Activated naive CD4-positive, alpha-beta T cell (primary cell): ENCODE measurements around the gene C1S.
A peak's percentile ranks its signal among the peaks of the same experiment; 100 is the strongest.
"Not testable (repeated sequence)": the region's sequence is repeated elsewhere in the genome, so short reads cannot be mapped to it uniquely, and the experiment has no call there.

Experiments
- DNase-seq, 4 experiments: peaks; one replicate each; lab custom pipeline; 2025; lab: John Stamatoyannopoulos, UW

Gene C1S

DNA sequence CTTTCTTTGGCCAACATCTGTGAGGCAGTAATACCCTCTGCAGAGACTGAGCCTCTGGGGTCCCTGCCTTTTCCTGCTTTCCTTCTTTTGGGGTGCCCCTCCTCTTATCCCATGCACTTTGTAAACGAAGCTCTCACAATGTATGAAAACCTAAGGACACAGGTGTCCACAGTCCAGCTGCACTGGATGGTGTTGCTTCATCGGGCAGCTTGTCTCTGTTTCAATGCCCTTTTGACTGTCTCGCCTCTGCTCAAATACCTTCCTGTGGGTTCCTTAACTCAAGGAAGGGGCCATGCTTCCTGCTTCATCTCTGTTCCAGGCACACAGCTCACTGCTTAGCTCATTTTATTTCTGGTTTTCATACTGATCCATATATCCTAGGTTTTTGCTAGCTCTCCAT, 42.1 kb downstream of the C1S start:
- no peak for DNase-seq

DNA sequence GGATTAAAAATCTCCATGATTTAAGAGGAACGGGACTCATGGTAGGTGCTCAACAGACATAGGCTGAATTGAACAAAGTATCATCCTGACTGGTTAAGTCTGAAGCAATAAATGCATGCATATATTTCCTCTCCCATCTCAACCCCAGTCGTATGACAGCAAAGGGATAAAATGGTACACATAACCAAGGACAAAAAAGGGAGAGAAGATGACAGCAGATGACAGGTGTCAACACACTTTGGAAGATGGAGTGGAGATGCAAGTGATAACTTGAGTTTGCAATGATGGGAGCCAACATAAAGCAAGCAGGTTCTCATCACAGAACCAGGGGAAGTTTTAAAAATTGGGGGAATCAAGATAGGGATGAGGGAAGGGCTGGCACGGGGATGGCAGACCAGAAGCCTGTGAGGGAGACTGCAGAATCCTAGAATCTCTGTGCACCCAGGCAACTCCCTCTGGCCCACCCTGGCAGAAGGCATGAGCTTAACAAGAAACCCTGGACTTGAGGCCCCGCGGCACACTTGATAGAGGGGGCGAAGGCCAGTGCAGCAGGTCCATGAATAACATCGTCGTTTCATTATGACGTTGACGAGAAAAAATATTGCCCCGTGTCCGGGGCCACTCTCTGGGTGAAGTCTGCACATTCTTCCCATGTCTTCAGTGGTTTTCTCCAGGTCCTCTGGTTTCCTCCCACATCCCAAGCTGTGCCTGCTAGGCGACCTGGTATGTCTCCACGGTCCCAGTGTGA, 43.5 kb downstream of the C1S start:
- no peak for DNase-seq

DNA sequence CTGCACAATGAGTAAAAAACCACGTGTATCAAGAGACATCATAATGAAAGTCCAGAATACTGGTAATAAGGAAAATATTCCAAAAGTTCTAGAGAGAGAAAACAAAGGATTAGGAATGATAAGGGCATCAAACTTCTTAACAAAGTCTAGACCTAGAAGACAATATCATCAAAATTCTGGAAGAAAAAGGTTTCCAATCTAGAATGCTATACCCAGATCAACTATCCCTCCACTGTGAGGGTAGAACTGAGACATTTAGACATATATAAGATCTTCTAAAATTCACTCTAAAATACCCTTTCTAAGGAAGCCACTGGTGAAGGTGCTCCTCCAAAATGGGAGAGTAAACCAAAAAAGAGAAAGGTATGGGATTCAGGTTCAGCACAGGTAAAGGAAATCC, 45.6 kb downstream of the C1S start:
- DNase-seq = no peak

DNA sequence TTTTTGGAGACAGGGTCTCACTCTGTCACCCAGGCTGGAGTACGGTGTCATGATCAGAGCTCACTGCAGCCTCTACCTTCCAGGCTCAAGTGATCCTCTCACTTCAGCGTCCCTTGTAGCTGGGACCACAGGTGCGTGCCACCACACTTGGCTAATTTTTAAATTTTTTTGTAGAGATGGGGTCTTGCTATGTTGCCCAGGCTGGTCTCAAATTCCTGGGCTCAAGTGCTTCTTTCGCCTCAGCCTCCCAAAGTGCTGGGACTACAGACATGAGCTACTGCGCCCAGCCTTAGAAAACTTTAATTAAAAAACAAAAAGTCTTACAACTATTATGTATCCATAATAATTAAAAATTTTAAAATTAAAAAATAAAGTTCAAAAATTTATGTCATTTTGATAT, 46.7 kb downstream of the C1S start:
- DNase-seq = not testable (repeated sequence)

DNA sequence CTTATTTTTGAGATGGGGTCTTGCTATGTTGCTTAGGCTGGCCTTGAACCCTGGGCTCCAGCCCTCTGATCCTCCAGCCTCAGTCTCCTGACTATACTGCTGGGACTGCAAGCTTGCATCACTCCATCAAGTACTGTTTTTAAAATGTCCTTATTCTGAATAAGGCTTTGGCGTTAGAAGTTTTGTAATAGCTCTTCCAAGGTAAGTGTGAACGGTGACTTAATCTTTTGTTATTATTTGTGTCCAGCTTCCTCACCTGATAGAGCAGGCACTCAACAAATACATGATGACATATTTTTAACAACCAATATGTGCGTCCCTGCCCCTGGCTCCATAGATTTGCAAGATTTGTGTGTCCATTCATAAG, 47.1 kb downstream of the C1S start:
- DNase-seq = no peak

DNA sequence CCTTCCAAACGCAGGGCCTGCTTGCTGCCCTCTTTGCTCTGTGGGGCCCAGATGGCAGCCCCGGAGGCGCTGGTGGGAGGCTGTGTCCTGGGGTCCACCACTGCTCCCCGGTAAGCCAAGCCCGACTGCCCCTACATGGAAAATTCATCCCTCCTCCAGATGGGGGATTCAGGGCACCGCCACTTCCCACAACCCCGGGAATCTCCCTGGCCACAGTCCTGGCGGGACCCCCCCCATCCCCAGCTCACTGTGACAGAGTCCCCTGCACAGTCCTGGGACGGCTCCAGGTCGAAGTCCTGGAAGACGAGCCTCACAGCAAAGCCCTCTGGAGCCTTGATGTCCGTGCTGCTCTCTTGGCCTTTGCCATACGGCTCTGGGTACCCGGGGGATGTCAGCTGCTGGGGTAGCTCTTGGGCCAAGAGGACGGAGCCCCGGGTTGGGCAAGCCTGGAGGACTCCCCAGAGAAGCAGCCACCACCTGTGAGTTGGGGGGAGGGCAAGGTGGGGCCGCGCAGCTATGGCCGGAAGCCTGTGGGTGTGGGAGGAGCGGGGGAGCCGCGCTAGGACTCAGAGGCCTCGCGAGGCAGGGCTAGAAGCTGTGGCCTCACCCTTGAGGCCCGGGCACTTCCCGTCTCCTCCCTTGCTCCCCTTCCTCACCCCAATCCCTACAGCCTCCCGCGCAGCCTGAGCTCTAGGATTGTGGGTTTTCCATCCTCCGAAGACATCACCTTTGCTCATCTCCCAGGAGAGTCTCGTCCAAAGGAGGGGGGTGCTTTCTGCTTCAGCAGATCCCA, 47.7 kb downstream of the C1S start:
- DNase-seq = peak in 2 of 4 experiments; percentile 54 to 63

DNA sequence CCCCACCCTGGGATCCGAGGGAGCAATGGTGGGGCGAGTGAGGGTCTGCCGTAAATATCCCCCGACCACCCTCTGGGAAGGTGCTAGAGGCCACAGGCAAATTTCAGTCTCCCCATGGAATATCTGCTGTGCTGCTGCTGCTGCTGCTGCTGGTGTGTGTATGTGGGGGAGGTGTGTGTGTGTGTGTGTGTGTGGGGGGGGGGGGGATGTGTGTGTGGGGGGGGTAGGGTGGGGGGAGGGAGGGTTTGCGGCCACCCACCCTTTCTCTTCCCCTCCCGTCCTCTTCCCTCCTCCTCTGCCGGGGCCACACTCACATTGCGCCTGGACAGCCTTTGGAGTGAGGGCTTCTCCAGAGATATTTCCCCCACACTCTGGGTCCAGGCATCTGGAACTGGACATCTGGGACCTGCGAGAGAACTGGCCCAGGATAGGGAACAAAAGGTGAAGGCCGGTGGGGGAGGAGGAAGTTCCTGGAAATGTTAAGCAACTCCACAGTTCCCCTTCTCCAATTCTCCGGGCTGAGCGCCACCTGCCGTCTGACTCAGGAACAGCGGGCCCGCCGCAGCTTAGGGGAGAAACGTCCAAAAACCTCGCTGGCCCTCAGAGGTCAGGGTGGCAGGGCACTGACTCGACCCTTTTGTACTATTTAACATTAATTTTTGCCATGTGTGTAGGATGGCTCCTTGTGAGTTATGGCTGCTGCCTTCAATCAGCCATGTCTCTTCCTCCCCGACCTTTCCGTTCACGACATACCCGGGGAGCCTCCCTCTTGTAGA, 48.5 kb downstream of the C1S start, which contains the start of gene C1RL:
Gene C1RL (minus strand): TSS at position 419 of the 776 bp plus-strand sequence. CDS start 34 bp downstream, at position 385.
- DNase-seq = peak; percentile 58 to 76 (median 68)

DNA sequence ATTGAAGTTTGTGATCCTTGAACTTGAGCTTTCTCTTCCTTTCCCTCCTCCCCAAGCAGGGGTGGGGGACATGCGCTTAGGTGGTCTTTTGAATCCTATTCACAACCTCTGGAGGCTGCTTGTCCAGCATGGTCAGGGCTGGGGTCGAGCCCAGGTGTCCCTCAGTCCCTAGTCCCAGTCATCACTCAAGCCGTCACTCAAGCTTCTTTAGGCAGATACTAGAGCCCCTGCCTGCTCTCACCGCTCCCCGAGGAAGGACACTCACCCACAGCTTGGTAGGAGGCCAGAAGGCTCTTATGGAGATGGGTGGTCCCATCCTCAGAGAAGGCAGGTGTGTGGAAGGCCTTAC, 49.0 kb downstream of the C1S start:
- DNase-seq = no peak

DNA sequence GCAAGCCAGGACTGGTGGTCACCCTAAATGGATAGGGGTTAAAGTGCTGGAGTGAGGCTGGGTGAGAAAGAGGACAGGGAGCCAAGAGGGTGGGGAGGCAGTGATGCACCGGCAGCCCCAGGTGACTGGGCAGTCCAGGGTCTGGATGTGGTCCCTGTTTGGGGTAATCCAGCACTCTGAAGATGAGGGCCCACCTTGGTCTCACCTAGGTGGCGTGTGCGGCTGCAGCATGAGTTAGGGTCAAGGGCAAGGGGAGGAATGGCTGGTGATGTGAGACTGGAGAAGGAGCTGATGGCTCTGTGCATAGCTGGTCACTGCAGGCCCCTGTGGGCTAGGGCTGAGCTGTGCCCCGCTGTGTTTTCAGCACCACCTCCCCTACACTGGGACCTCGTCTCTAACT, 50.1 kb downstream of the C1S start:
- no peak for DNase-seq

DNA sequence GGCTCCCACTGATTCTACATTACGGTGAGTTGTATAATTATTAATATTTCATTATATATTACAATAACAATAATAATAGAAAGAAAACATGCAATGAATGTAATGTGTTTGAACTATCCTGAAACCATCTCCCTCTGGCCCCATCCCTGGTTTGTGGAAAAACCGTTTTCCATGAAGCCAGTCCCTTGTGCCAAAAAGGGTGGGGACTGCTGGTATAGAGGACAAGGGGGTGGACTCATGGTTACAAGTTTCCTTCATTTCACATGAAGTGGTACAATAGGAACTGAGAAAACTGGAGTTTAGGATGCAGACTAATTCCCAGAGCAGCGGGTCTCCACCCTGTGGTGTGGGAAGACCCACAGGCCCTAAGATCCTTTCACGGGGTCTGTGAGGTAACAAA, 51.5 kb downstream of the C1S start:
- DNase-seq = no peak

DNA sequence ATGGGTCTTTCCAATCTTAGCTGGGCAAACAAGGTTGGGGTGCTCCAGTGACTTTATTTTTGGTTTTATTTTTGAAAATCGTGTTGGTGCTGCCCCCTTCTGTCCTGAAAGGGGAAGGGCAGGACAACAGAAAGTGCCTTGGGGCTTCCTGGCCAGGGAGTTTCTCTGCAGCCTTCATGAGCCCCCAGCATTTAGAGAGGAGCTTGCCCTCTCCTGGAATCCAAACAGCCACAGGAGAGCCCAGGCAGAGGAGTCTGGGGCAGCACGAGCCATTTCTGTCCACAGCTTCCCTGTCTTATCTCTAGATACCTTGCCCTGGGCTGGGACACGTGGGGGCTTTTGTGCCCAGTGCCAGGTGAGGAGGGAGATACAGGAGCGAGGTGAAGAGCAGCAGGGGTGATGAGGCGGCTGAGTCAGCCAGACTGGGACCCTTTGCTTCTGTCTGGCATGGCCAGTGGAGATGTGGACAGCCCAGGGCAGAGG, 52.9 kb downstream of the C1S start:
- peak in 1 of 4 experiments; percentile 15 for DNase-seq

DNA sequence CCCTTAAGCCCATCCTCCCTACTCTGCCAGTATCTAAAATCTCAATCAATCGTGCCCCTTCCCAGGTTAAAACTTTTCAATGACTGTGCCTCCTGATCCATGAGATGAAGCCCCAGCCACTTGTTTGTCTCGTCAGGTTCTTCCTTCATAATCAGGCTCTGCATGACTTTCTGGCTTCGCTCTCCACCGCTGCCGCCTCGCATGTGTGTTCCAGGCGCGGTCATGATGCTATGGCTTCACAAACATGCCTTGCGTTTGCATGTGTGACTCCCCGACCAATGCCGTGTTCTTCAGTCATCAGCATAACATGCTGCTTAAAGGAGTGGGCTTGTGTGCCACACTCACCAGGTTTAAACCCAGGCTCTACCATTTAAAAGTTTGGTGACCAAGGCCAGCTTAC, 53.5 kb downstream of the C1S start:
- DNase-seq = no peak

DNA sequence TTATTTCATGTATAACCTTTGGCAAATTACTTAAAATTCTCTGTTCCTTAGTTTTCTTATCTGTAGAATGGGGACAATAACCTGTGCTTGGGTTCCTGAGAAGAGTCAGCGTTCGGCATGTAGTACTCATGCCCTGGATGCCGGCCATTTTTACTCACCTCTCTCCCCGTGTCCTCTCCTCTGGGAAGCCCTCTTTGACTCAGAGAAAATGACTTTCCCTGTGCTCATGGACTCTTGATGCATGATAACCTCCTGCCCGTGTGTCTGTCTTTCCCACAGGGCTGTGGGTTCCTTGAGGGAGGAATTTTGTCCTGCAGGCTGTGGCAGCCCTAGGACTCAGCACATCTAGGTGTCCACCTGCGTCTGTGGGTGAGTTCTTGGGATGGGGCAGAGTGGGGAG, 54.3 kb downstream of the C1S start:
- no peak for DNase-seq

DNA sequence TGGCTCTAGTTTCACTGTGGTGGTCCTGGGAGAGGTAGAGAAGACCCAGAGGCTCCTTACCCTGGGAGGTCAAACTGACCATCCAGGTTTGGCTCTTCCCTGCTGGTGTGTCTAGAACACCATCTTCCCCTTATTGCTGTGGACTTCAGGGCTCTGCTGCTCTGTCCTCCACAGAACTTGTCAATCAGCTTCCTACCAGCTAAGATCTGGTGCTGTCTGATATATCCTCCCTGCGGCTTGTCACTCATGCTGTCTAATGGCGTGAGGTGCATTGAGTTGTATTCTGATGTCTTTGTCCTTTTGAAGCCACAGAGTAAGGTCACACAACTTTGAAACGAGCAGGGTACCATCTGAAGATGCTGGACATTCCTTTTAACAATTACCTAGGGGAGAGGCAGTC, 55.7 kb downstream of the C1S start:
- DNase-seq = no peak

DNA sequence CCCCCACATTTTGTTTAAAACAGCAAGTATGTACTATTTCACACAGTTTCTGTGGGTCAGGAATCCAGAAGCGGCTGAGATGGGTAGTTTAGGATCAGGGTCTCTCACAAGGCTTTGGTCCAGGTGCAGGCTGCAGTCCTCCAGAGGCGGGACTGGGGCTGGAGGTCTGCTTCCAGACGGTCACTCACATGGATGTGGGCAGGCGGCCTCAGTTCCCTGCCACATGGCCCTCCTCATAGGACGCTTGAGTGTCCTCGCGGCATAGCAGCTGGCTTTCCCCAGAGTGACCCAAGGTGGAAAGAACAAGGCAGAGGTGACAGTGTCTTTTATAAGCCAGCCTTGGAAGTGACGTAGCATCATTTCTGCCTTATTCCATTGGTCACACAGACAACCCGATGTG, 56.4 kb downstream of the C1S start:
- no peak for DNase-seq

DNA sequence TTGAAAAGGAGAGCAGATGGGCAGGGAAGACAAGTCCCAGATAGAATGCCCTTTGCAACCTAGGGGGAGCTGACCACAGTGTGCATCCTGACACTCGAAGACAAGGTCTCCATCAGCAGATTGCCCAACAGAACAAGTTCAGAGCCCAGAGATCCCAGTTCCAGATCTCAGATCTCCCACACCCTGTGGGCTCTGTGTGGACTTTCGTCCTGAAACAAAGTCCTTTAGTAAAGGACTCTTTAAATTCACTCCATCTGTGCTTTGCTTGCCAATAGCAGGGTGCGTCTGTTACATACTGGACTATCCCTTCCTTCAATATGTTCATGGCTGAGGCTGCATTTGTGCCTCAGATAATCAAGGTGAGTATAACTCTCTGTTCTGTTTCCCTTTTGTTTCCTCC, 57.2 kb downstream of the C1S start:
- no peak for DNase-seq

DNA sequence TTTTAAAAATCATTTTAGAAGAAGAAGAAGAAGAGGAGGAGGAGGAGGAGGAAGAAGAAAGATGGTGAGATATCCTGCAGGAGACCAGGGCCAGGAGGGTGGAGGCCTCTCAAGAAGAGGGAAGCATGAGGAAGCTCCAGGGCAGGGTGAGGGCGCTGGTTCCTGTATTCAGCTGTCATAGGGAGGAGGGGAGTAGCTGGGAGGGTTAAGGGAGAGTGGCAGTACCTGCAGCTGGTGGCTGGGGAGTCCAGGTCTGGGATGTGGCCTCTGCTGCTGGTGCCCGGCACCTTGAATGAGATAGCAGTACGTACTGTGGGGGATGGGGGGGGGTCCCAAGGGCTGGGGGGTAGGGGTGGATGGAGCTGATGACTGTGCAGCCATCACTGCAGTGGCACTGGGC, 58.4 kb downstream of the C1S start:
- no peak for DNase-seq

DNA sequence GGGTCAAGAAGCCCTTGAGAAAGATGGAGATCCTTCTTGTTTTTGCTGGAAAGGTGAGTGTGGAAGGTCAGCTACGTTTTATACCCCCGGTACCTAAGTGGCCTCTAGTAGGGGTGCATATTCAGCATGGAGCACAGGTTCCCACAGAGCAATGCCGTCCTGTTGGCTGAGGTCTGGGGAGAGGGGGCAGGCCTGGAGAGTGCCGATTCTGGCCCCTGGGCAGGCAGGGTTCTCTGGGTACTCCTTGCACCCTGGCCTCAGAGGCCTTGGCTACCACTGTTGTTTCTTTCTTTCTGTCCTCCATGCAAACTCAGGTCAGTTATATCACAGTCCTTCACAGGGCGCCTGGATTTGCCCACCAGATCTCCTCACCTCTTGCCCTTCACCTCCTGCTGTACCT, 59.6 kb downstream of the C1S start:
- DNase-seq = no peak
